GM23338 (cell line): Measurements from ENCODE around the gene ZNF219. TPM values are rescaled to one million over a fixed set of nuclear protein-coding genes. Genes with fewer than 3 reads are reported as not detected.

Experiments
- ATAC-seq: fragments of 200-7000 bp; cut with Tn5 transposase; 3 replicates; pipeline ENCODE4 v1.9.1; 2020
- DNase-seq: peaks from one replicate; pipeline ENCODE4 v3.0.0-alpha.2; 2015; ENCODE audit warnings: low spot score
- H2AFZ ChIP-seq: fragments of 200-600 bp; sonication (generic); 2 replicates; pipeline ENCODE4 v1.8.0; 2016; ENCODE audit warnings: antibody characterized with exemption, mild to moderate bottlenecking, moderate library complexity
- H3F3A ChIP-seq: fragments of 200-600 bp; sonication (generic); replicated peaks from 2 replicates; pipeline ENCODE4 v1.8.0; 2017; ENCODE audit warnings: antibody characterized with exemption, mixed run types, low read depth
- H3K27ac ChIP-seq: fragments of 200-600 bp; sonication (generic); 2 replicates; pipeline ENCODE4 v1.6.1; 2016; ENCODE audit warnings: low read depth
- H3K27me3 ChIP-seq: fragments of 200-600 bp; sonication (generic); 2 replicates; pipeline ENCODE4 v1.8.0; 2016; ENCODE audit warnings: mild to moderate bottlenecking, mixed run types, moderate library complexity; ENCODE audit not compliant: insufficient read depth
- H3K36me3 ChIP-seq: fragments of 200-600 bp; sonication (generic); 2 replicates; pipeline ENCODE4 v1.8.0; 2016; ENCODE audit warnings: mild to moderate bottlenecking; ENCODE audit not compliant: insufficient read depth
- H3K4me1 ChIP-seq: fragments of 200-600 bp; sonication (generic); 2 replicates; pipeline ENCODE4 v1.8.0; 2016; ENCODE audit warnings: mild to moderate bottlenecking, moderate library complexity; ENCODE audit not compliant: insufficient read depth
- H3K4me2 ChIP-seq: fragments of 200-600 bp; sonication (generic); 2 replicates; pipeline ENCODE4 v1.7.1; 2017; ENCODE audit warnings: mixed run types
- H3K4me3 ChIP-seq: fragments of 200-600 bp; sonication (generic); 2 replicates; pipeline ENCODE4 v1.6.1; 2016; ENCODE audit warnings: mixed run types
- H3K79me2 ChIP-seq: fragments of 200-600 bp; sonication (generic); replicated peaks from 2 replicates; pipeline ENCODE4 v1.8.0; 2017; ENCODE audit warnings: mild to moderate bottlenecking; ENCODE audit not compliant: insufficient read depth
- H3K9me2 ChIP-seq: fragments of 200-600 bp; sonication (generic); 2 replicates; pipeline ENCODE4 v1.8.0; 2017; ENCODE audit not compliant: insufficient read depth
- H4K20me1 ChIP-seq: fragments of 200-600 bp; sonication (generic); replicated peaks from 2 replicates; pipeline ENCODE4 v1.8.0; 2017; ENCODE audit warnings: mild to moderate bottlenecking; ENCODE audit not compliant: insufficient read depth
- H3K27ac Mint-ChIP-seq: 2 replicates; pipeline ENCODE4 v1.8.0; 2020; ENCODE audit warnings: inconsistent platforms, mild to moderate bottlenecking, moderate library complexity, mixed read lengths
- H3K27me3 Mint-ChIP-seq: 3 replicates; pipeline ENCODE4 v1.8.0; 2022; ENCODE audit warnings: low read depth, mild to moderate bottlenecking, moderate library complexity, mixed read lengths, inconsistent platforms; ENCODE audit not compliant: insufficient read depth, poor library complexity
- H3K36me3 Mint-ChIP-seq: 3 replicates; pipeline ENCODE4 v1.8.0; 2021; ENCODE audit warnings: low read depth, mild to moderate bottlenecking, inconsistent platforms, moderate library complexity, mixed read lengths
- H3K4me1 Mint-ChIP-seq: 3 replicates; pipeline ENCODE4 v1.8.0; 2020; ENCODE audit warnings: mild to moderate bottlenecking, inconsistent platforms, mixed read lengths
- H3K4me3 Mint-ChIP-seq: 3 replicates; pipeline ENCODE4 v1.8.0; 2021; ENCODE audit warnings: moderate library complexity, mild to moderate bottlenecking, inconsistent platforms, mixed read lengths
- H3K9me3 Mint-ChIP-seq: 3 replicates; pipeline ENCODE4 v1.8.0; 2020; ENCODE audit warnings: moderate library complexity, mild to moderate bottlenecking, inconsistent platforms, mixed read lengths
- CREB1 ChIP-seq: fragments of 250-450 bp; sonication (Bioruptor Pico); IDR thresholded peaks from 2 replicates; pipeline ENCODE4 v1.5.0; 2020; ENCODE audit warnings: low read depth, mild to moderate bottlenecking, moderate library complexity
- ETS1 ChIP-seq: IDR thresholded peaks from 2 replicates; pipeline ENCODE4 v1.6.1; 2016; ENCODE audit warnings: antibody characterized with exemption
- EZH2 ChIP-seq: fragments of 200-600 bp; sonication (generic); IDR thresholded peaks from one replicate; pipeline ENCODE4 v1.8.0; 2017; ENCODE audit warnings: antibody characterized with exemption, mild to moderate bottlenecking, low read depth; ENCODE audit not compliant: unreplicated experiment
- EZH2phosphoT487 ChIP-seq: fragments of 200-600 bp; sonication (generic); IDR thresholded peaks from one replicate; pipeline ENCODE4 v1.8.1; 2018; ENCODE audit warnings: antibody characterized with exemption; ENCODE audit not compliant: unreplicated experiment
- JUNB ChIP-seq: IDR thresholded peaks from one replicate; pipeline ENCODE4 v1.6.1; 2016; ENCODE audit warnings: antibody characterized with exemption; ENCODE audit not compliant: unreplicated experiment
- NANOG ChIP-seq: IDR thresholded peaks from 2 replicates; pipeline ENCODE4 v1.6.1; 2016; ENCODE audit warnings: antibody characterized with exemption, borderline replicate concordance
- POLR2AphosphoS5 ChIP-seq: IDR thresholded peaks from 2 replicates; pipeline ENCODE4 v1.6.1; 2016; ENCODE audit warnings: antibody characterized with exemption, low read depth
- REST ChIP-seq: IDR thresholded peaks from one replicate; pipeline ENCODE4 v1.6.1; 2018; ENCODE audit warnings: antibody characterized with exemption; ENCODE audit not compliant: unreplicated experiment
- STAT1 ChIP-seq: IDR thresholded peaks from one replicate; pipeline ENCODE4 v1.6.1; 2016; ENCODE audit warnings: antibody characterized with exemption; ENCODE audit not compliant: unreplicated experiment
- ZNF114 ChIP-seq: fragments of 250-450 bp; sonication (Bioruptor Pico); IDR thresholded peaks from 2 replicates; pipeline ENCODE4 v1.5.0; 2020; ENCODE audit warnings: mild to moderate bottlenecking, moderate library complexity
- ZNF462 ChIP-seq: fragments of 250-450 bp; sonication (Bioruptor Pico); IDR thresholded peaks from 2 replicates; pipeline ENCODE4 v1.5.0; 2020; ENCODE audit warnings: mild to moderate bottlenecking, moderate library complexity
- polyA plus RNA-seq: library from polyadenylated mRNA; unstranded; fragments of >200 nt; fragmentation: Nextera tagmentation; extraction: Ambion mirVana; gene quantifications from 2 replicates; pipeline ENCODE4 v1.2.1, GENCODE V29; 2016
- total RNA-seq: library from RNA; depleted of rRNA; stranded (reverse); fragments of >200 nt; shearing (Covaris generic); gene quantifications from 2 replicates; pipeline ENCODE4 v1.2.3, GENCODE V29; 2014

Gene ZNF219
- total and polyA plus RNA-seq, 2 experiments from 2014 or later, result 37.7 to 153 TPM

GRCh38 chr14:21098892-21099595 is 589 bp upstream of the ZNF219 start (continued):
- no peak for TF ChIP-seq ZNF462 (CRISPR knock-in tag)
- no peak for TF ChIP-seq POLR2AphosphoS5

- Mint-ChIP-seq H3K9me3 (peaks cover 8% of the 10 kb centered on the region; the same call in 2 of the 3 replicates), H3K4me1 (peaks cover 78% of the 10 kb centered on the region), H3K36me3 (peaks cover 15% of the 10 kb centered on the region), H3K27me3 (peaks cover 26% of the 10 kb centered on the region), H3K27ac (peak overlapping the region; percentile 97), H3K4me3 (peak overlapping the region; percentile 92)
- Histone ChIP-seq H3K4me1 (peaks cover 56% of the 10 kb centered on the region), H3F3A (peaks cover 26% of the 10 kb centered on the region), H3K4me3 (peak overlapping the region; percentile 84), H3K9me2 (no peaks in the 10 kb centered on the region), H3K79me2 (peaks cover 50% of the 10 kb centered on the region), H3K27me3 (no peaks in the 10 kb centered on the region), H3K36me3 (no peaks in the 10 kb centered on the region; the same call in 1 of the 2 replicates), H2AFZ (no peak overlapping the region), H3K4me2 (peak overlapping the region; percentile 98), H4K20me1 (peaks cover 4% of the 10 kb centered on the region; the same call in 1 of the 2 replicates), H3K27ac (peak overlapping the region; percentile 88)
- ATAC-seq (peak; percentile 5; the same call in 2 of the 3 replicates), DNase-seq (peak; percentile 84)
- TF ChIP-seq EZH2 (no peak), REST (no peak), JUNB (no peak), ETS1 (no peak), STAT1 (no peak), EZH2phosphoT487 (no peak), CREB1 (CRISPR knock-in tag) (no peak), ZNF114 (no peak), NANOG (no peak), POLR2AphosphoS5 (no peak)
These were observed 799 bp downstream of the ZNF219 start for GRCh38 chr14:21097636-21098075.
